Choroid plexus epithelial cell (primary cell): ENCODE measurements around the gene TUBB4B.

ENCODE experiments used
- DNase-seq: peaks from one replicate; pipeline ENCODE4 v3.0.0-alpha.2; 2010; ENCODE audit warnings: low read depth
- H3K4me3 ChIP-seq: 2 replicates; pipeline ENCODE4 v1.5.1; 2011; ENCODE audit warnings: low read depth, mild to moderate bottlenecking, control low read depth, low read length, moderate library complexity
- CTCF ChIP-seq: conservative IDR thresholded peaks from 2 replicates; pipeline ENCODE4 v1.5.1; 2011; ENCODE audit warnings: low read depth, mild to moderate bottlenecking, control low read depth, inconsistent platforms, low read length, moderate library complexity

The TUBB4B gene

GRCh38 chr9:137222190-137223077 lies 18.7 kb upstream of the TUBB4B start, which contains the start of gene RNF208:
Gene RNF208, minus strand, starts transcription at chr9:137222240. Its CDS starts 1,028 bp downstream, at chr9:137221212.
- TF ChIP-seq CTCF: no peak
- DNase-seq: no peak
- H3K4me3 ChIP-seq: peak within 1 kb of the TSS; percentile 93

- peak overlapping the region; percentile 93 for H3K4me3 ChIP-seq
- TF ChIP-seq CTCF: no peak
- peak; percentile 99 for DNase-seq
Observed at GRCh38 chr9:137223078-137223970, 17.8 kb upstream of the TUBB4B start.

- TF ChIP-seq CTCF: no peak
- H3K4me3 ChIP-seq: peak within 1 kb of the TSS; percentile 93
- DNase-seq: no peak
Observed at GRCh38 chr9:137224830-137225694, 16.0 kb upstream of the TUBB4B start, which contains the start of gene CYSRT1. Gene CYSRT1, plus strand, starts transcription at chr9:137225174. Its CDS starts 448 bp downstream, at chr9:137225622.

GRCh38 chr9:137225699-137226331 lies 15.3 kb upstream of the TUBB4B start:
- no peak for DNase-seq
- no peak for TF ChIP-seq CTCF
- H3K4me3 ChIP-seq: no peak overlapping the region

GRCh38 chr9:137226338-137227053 lies 14.6 kb upstream of the TUBB4B start:
- TF ChIP-seq CTCF: no peak
- no peak for DNase-seq
- H3K4me3 ChIP-seq: no peak overlapping the region
